ENCODE data around the gene RSKR. TPM values are rescaled to one million over a fixed set of nuclear protein-coding genes. Genes with fewer than 3 reads are reported as not detected.
"Not testable (repeated sequence)": the region's sequence is repeated elsewhere in the genome, so short reads cannot be mapped to it uniquely, and the experiment has no call there.

Gene RSKR
- polyA plus RNA-seq, 3 donors: 12.2 to 31.0 (median 14.7) TPM

GRCh38 chr17:28597606-28598383, 16.2 kb downstream of the RSKR start:
- no peak for DNase-seq (ENCODE audit: extremely low read depth in 1 of 11, low read depth in 9 of 11, low spot score in 4 of 11)

- DNase-seq (ENCODE audit: extremely low read depth in 1 of 11, low read depth in 9 of 11, low spot score in 4 of 11): no peak
Observed at GRCh38 chr17:28592260-28592659, 21.7 kb downstream of the RSKR start.

GRCh38 chr17:28585851-28586250, 28.1 kb downstream of the RSKR start:
- no peak for DNase-seq (ENCODE audit: extremely low read depth in 1 of 11, low read depth in 9 of 11, low spot score in 4 of 11)

- no peak for DNase-seq (ENCODE audit: extremely low read depth in 1 of 11, low read depth in 9 of 11, low spot score in 4 of 11)
Observed at GRCh38 chr17:28584434-28584833, 29.6 kb downstream of the RSKR start.

GRCh38 chr17:28582513-28582912, 31.5 kb downstream of the RSKR start:
- DNase-seq (ENCODE audit: extremely low read depth in 1 of 11, low read depth in 9 of 11, low spot score in 4 of 11): no peak

- no peak for DNase-seq (ENCODE audit: extremely low read depth in 1 of 11, low read depth in 9 of 11, low spot score in 4 of 11)
Observed at GRCh38 chr17:28580959-28581358, 33.0 kb downstream of the RSKR start.

GRCh38 chr17:28579526-28579925, 34.5 kb downstream of the RSKR start:
- DNase-seq (ENCODE audit: extremely low read depth in 1 of 11, low read depth in 9 of 11, low spot score in 4 of 11): no peak

DNA sequence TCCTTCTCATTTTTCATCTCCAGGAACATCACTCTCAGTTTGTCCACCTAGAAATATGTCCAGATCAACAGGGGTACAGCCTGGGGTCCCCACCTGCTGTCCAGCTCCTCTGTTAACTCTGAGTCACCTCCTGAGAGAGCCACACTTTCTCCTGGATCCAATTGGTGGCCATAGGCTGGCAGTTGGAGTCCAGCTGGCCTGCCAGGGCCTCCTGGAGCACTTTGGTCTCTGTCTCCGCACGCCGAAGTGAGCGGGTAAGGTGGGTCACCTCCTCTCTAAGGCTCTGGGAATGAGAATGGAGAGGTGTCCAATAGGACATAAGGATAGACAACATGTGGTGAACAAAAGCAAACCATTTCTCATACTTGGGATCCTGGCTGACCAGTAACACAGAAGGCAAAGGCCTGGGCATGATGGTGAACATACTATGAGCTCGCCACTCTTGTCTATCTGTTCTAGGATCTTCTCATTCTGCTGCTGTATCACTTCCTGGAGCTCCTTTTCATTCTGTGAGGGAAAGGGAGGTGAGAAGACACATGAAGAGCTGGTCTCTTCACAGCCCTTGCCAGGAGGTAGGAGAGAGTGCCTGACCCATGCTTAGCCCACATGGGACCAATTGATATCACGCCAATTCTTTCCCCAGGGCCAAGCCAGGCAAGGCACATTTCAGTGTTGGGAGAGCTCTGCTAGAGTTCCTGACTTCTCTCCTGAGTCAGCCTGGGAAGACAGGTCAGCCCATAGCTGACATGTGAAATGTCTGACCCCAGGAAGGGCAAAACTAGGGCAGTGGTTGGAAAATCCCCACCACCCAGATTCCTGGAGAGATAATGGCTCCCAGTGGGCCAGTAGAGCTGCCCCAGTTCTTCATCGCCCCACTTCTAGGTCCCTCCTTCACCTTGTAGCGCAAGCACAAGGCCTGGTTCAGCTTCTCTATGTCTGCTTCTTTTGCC, 35.5 kb downstream of the RSKR start:
- no peak for DNase-seq (ENCODE audit: extremely low read depth in 1 of 11, low read depth in 9 of 11, low spot score in 4 of 11)

DNA sequence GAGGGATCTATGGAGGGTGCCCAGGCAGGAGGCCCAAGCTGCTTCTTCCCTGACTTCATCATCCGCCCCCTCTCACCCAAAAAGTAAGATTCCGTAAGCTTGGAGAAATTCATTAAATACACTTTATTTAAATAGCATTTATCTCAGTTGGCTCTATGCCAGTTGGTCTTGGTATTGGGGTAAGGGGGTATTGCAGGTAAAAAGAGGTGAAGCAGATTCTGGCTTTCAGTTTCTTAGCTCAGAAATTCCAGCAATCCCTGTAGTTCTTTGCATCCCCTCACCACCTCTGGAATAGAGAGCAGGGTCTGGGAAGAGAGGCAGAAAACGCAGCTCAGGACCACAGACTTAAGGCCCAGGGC, 36.5 kb downstream of the RSKR start:
- no peak for DNase-seq (ENCODE audit: extremely low read depth in 1 of 11, low read depth in 9 of 11, low spot score in 4 of 11)

- DNase-seq (ENCODE audit: extremely low read depth in 1 of 11, low read depth in 9 of 11, low spot score in 4 of 11): peak; percentile 66 to 89 (median 83)
Observed at GRCh38 chr17:28576758-28577465, 37.1 kb downstream of the RSKR start, which contains the start of gene ALDOC. ALDOC (minus strand) TSS chr17:28576895; CDS start chr17:28575532, 1,363 bp downstream.

DNA sequence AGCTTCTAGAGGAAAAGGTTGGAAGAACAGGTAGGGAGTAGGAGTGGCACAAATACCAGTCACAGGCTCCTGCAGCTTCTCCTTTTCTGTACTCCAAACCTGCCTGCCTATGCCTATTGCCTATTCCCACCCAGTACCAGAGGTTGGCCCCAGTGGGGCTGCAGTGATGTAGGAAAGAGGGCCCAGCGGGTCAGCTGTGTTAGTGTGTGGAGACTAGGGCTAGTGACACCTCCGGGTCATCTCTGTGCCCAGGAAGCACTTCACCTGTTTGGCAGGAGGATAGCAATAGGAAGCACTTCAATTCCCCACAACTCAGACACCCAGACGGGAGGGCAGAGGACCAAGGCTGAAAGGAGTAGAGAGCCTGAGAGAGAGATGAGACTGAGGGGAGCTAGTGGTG, 38.0 kb downstream of the RSKR start:
- DNase-seq (ENCODE audit: extremely low read depth in 1 of 11, low read depth in 9 of 11, low spot score in 4 of 11): not testable (repeated sequence)

GRCh38 chr17:28575126-28575795, 38.7 kb downstream of the RSKR start:
- DNase-seq (ENCODE audit: extremely low read depth in 1 of 11, low read depth in 9 of 11, low spot score in 4 of 11): no peak

- no peak for DNase-seq (ENCODE audit: extremely low read depth in 1 of 11, low read depth in 9 of 11, low spot score in 4 of 11)
Observed at GRCh38 chr17:28574526-28574925, 39.5 kb downstream of the RSKR start.

GRCh38 chr17:28573966-28574480, 40.0 kb downstream of the RSKR start:
- DNase-seq (ENCODE audit: extremely low read depth in 1 of 11, low read depth in 9 of 11, low spot score in 4 of 11): no peak

DNA sequence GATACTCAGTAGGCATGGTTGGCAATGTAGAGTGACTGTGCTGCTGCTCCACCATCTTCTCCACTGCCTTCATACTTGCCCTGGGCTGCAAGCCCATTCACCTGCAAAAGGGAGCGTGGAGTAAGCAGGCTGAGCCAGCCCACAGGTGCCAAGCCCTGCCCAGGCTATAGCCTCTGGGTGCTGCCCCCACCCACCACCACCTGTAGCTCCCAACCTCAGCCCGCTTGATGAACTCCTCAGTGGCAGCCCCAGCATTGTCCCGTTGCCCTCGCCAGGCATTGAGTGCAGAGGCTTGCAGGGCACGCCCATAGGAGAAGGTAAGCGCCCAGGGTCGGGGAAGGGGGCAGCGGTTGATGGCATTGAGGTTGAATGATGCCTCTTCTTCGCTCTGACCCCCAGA, 40.5 kb downstream of the RSKR start:
- no peak for DNase-seq (ENCODE audit: extremely low read depth in 1 of 11, low read depth in 9 of 11, low spot score in 4 of 11)

GRCh38 chr17:28573040-28573380, 41.0 kb downstream of the RSKR start:
- DNase-seq (ENCODE audit: extremely low read depth in 1 of 11, low read depth in 9 of 11, low spot score in 4 of 11): no peak

DNA sequence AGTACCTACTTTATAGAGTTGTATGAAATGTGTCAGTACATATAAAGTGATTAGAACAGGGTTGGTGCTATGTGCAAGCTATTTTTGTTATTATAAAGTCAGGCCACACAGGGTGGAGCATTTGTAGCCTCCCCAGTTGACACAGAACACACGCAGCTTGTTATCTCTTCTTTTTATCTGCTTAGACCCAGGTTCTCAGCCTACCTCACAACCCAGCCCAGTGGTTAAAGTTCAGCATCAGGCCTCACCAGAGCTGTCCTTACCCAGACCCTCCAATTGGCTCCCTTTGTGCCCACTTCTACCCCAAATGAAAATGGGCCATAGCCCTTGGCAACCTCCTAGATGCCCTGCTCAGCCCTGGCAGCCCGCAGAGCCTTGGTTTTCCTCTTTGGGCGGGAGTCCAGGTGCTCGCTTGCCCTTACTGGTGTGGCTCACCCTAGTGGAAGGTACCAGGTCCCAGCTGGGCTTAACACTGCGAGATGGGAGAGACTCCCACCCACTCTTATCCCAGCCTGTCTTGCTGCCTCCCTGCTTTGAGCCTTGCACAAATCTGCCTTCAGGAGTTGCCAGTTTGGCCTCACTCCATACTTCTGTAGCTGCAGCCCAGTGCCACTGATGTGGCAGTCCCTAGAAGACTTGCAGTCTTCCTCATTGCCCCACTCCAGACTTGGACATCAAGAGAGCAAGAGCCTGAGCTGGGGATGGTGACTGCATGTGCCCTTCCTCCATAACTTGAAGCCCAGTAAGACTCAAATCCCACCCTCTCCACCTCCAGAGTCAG, 41.5 kb downstream of the RSKR start:
- DNase-seq (ENCODE audit: extremely low read depth in 1 of 11, low read depth in 9 of 11, low spot score in 4 of 11): no peak
